Stomach (tissue), 9 donors: ENCODE results near the gene ELP1. TPM values are rescaled to one million over a fixed set of nuclear protein-coding genes. Genes with fewer than 3 reads are reported as not detected.
"Not testable (repeated sequence)": the region's sequence is repeated elsewhere in the genome, so short reads cannot be mapped to it uniquely, and the experiment has no call there.

Experiments used
- DNase-seq, 2 donors: peaks; one replicate each; pipeline versions ENCODE4 v3.0.0 to v3.0.0-alpha.2; 2013 to 2019
- H3K27ac ChIP-seq, 5 donors: fragments of 200-600 bp in 4 of 5; sonication (generic) in 4 of 5; one replicate each; pipeline ENCODE4 v1.5.1; 2013 to 2019; ENCODE audit warnings: mild to moderate bottlenecking in 1 of 5, moderate library complexity in 1 of 5
- H3K27me3 ChIP-seq, 3 donors: fragments of 200-600 bp; sonication (generic); one replicate each; pipeline ENCODE4 v1.5.1; 2017 to 2019; ENCODE audit warnings: mixed run types in 1 of 3
- H3K36me3 ChIP-seq, 4 donors: fragments of 200-600 bp; sonication (generic); 1 replicate in 3 of 4; 2 replicates in 1 of 4; pipeline ENCODE4 v1.5.1; 2016 to 2019
- H3K4me1 ChIP-seq, 4 donors: fragments of 200-600 bp; sonication (generic); one replicate each; pipeline ENCODE4 v1.5.1; 2016 to 2019
- H3K4me3 ChIP-seq, 4 donors: fragments of 200-600 bp; sonication (generic) in 3 of 4; one replicate each; pipeline ENCODE4 v1.5.1; 2016 to 2019; ENCODE audit warnings: mild to moderate bottlenecking in 1 of 4
- H3K9me3 ChIP-seq, 4 donors: fragments of 200-600 bp; sonication (generic); one replicate each; pipeline ENCODE4 v1.5.1; 2016 to 2019
- CTCF ChIP-seq, 7 experiments: fragments of 450-650 bp in 4 of 7; fragments of 200-600 bp in 3 of 7; sonication (generic) in 3 of 7; IDR thresholded peaks; one replicate each; pipeline ENCODE4 v1.5.1; 2016 to 2019; ENCODE audit warnings: antibody characterized with exemption in 7 of 7, control low read depth in 2 of 7, mild to moderate bottlenecking in 1 of 7
- EP300 ChIP-seq: sonication (generic); formaldehyde crosslinking; IDR thresholded peaks from one replicate; pipeline ENCODE4 v1.6.1; 2017; ENCODE audit warnings: antibody characterized with exemption
- POLR2A ChIP-seq, 4 donors: fragments of 450-650 bp; IDR thresholded peaks; one replicate each; pipeline ENCODE4 v1.6.1; 2016; ENCODE audit warnings: antibody characterized with exemption in 4 of 4, control low read depth in 2 of 4, mild to moderate bottlenecking in 1 of 4, moderate library complexity in 1 of 4
- POLR2AphosphoS5 ChIP-seq, 3 donors: sonication (generic); formaldehyde crosslinking; IDR thresholded peaks; one replicate each; pipeline ENCODE4 v1.6.1; 2016; ENCODE audit warnings: antibody characterized with exemption in 3 of 3
- WGBS, 5 donors: extraction: QIAGEN DNeasy Blood & Tissue Kit in 3 of 5; methylation state at CpG; one replicate each; pipeline versions ENCODE4 v1.1.5 to v1.1.7; 2013 to 2018; 5-methylcytosine and 5-hydroxymethylcytosine counted together
- intact Hi-C: fragments of 100-400 bp; cut with DNase I; formaldehyde crosslinking; loops from one replicate; pipeline ENCODE4 v1.15.1; 2023; ENCODE audit warnings: low total_unique reads
- polyA plus RNA-seq, 3 donors: library from polyadenylated mRNA; stranded (reverse); fragments of 200-250 nt; gene quantifications; one replicate each; pipeline ENCODE4 v1.2.3, GENCODE V29; 2013
- total RNA-seq, 5 donors: library from RNA; depleted of rRNA; stranded (reverse); fragments of >200 nt; gene quantifications; one replicate each; pipeline versions ENCODE4 v1.1.0 to v1.2.3, GENCODE V29; 2014 to 2016
- donor health status: healthy with polysubstance abuse.
- donor health status: Bipolar disorder and iron deficiency.
- donor health status: healthy.

Gene ELP1
- total and polyA plus RNA-seq, 8 donors: 6.0 to 47.3 (median 19.0) TPM

GRCh38 chr9:108972626-108973209, 38.8 kb upstream of the ELP1 start:
- peaks cover 0 to 24% (median 14%) of the 10 kb centered on the region in 4 donors for H3K36me3 ChIP-seq
- H3K4me3 ChIP-seq: no peak overlapping the region
- no peaks in the 10 kb centered on the region for H3K27me3 ChIP-seq
- intact Hi-C loops: no loop called here
- H3K9me3 ChIP-seq: no peaks in the 10 kb centered on the region
- peaks cover 0 to 15% (median 3%) of the 10 kb centered on the region in 4 donors for H3K4me1 ChIP-seq
- DNase-seq: peak in 1 of 2 donors; percentile 24
- WGBS, 5 donors: 72 to 84% (median 76%) methylated on average over 2 of the region's 2 CpGs
- TF ChIP-seq POLR2AphosphoS5 (IDR thresholded peaks at IDR 0.05): no peak
- peak overlapping the region in 1 of 5 donors; percentile 27 for H3K27ac ChIP-seq

GRCh38 chr9:108972186-108972585, 38.3 kb upstream of the ELP1 start:
- no peaks in the 10 kb centered on the region for H3K9me3 ChIP-seq
- intact Hi-C loops: no loop called here
- WGBS, 5 donors: 74 to 85% (median 82%) methylated on average over 3 of the region's 3 CpGs
- TF ChIP-seq EP300 (no peak), POLR2A (IDR thresholded peaks at IDR 0.05) (no peak), POLR2AphosphoS5 (IDR thresholded peaks at IDR 0.05) (no peak), CTCF (IDR thresholded peaks at IDR 0.05) (no peak)
- H3K27me3 ChIP-seq: no peaks in the 10 kb centered on the region
- peaks cover 0 to 15% (median 3%) of the 10 kb centered on the region in 4 donors for H3K4me1 ChIP-seq
- H3K36me3 ChIP-seq: peaks cover 0 to 23% (median 14%) of the 10 kb centered on the region in 4 donors
- H3K27ac ChIP-seq: no peak overlapping the region
- no peak overlapping the region for H3K4me3 ChIP-seq
- DNase-seq: no peak

GRCh38 chr9:108971392-108971791, 37.5 kb upstream of the ELP1 start:
- H3K27me3 ChIP-seq, DNase-seq, H3K4me3 ChIP-seq, H3K9me3 ChIP-seq, intact Hi-C loops, H3K27ac ChIP-seq: not testable (repeated sequence)
- H3K36me3 ChIP-seq: peaks cover 0 to 21% (median 14%) of the 10 kb centered on the region in 4 donors
- H3K4me1 ChIP-seq: peaks cover 0 to 15% (median 3%) of the 10 kb centered on the region in 4 donors
- WGBS, 5 donors: 89 to 99% (median 95%) methylated on average over 2 of the region's 2 CpGs

GRCh38 chr9:108967916-108968315, 34.0 kb upstream of the ELP1 start:
- no peak for TF ChIP-seq POLR2A (IDR thresholded peaks at IDR 0.05)
- TF ChIP-seq CTCF (IDR thresholded peaks at IDR 0.05): no peak
- TF ChIP-seq EP300: no peak
- TF ChIP-seq POLR2AphosphoS5 (IDR thresholded peaks at IDR 0.05): no peak
- Histone ChIP-seq H3K4me3 (no peak overlapping the region), H3K36me3 (peaks cover 0 to 42% (median 32%) of the 10 kb centered on the region in 4 donors), H3K27ac (no peak overlapping the region), H3K4me1 (peaks cover 0 to 5% (median under 1%) of the 10 kb centered on the region in 4 donors), H3K27me3 (no peaks in the 10 kb centered on the region), H3K9me3 (no peaks in the 10 kb centered on the region)
- no peak for DNase-seq
- intact Hi-C loops: no loop called here

GRCh38 chr9:108963459-108964143, 29.7 kb upstream of the ELP1 start:
- Histone ChIP-seq H3K36me3 (peaks cover 0 to 39% (median 32%) of the 10 kb centered on the region in 4 donors), H3K4me3 (no peak overlapping the region), H3K9me3 (no peaks in the 10 kb centered on the region), H3K27ac (no peak overlapping the region), H3K27me3 (no peaks in the 10 kb centered on the region), H3K4me1 (no peaks in the 10 kb centered on the region)
- no peak for TF ChIP-seq POLR2AphosphoS5 (IDR thresholded peaks at IDR 0.05)
- TF ChIP-seq EP300: no peak
- no peak for TF ChIP-seq POLR2A (IDR thresholded peaks at IDR 0.05)
- TF ChIP-seq CTCF (IDR thresholded peaks at IDR 0.05): no peak
- WGBS, 5 donors: 68 to 87% (median 75%) methylated on average over 4 of the region's 4 CpGs
- intact Hi-C loops: no loop called here
- no peak for DNase-seq
